Prostate gland (tissue), 2 donors: ENCODE data around the gene TAPT1.

Experiments used
- CTCF ChIP-seq, 4 experiments: fragments of 200-600 bp in 2 of 4; fragments of 450-650 bp in 2 of 4; sonication (generic) in 2 of 4; IDR thresholded peaks; 1 replicate in 3 of 4; 2 replicates in 1 of 4; pipeline ENCODE4 v1.5.1; 2016 to 2019; ENCODE audit warnings: antibody characterized with exemption in 4 of 4, mild to moderate bottlenecking in 2 of 4, moderate library complexity in 2 of 4
- POLR2A ChIP-seq: fragments of 450-650 bp; IDR thresholded peaks from one replicate; pipeline ENCODE4 v1.6.1; 2016; ENCODE audit warnings: antibody characterized with exemption, mild to moderate bottlenecking
- POLR2AphosphoS5 ChIP-seq: sonication (generic); formaldehyde crosslinking; IDR thresholded peaks from one replicate; pipeline ENCODE4 v1.6.1; 2017; ENCODE audit warnings: antibody characterized with exemption

- no peak for TF ChIP-seq POLR2A
- TF ChIP-seq CTCF (IDR thresholded peaks at IDR 0.05) = no peak
- no peak for TF ChIP-seq POLR2AphosphoS5
These were observed 42.0 kb upstream of the TAPT1 start for GRCh38 chr4:16268290-16268689.
